ENCODE measurements around the gene MUC5B. TPM values are rescaled to one million over a fixed set of nuclear protein-coding genes. Genes with fewer than 3 reads are reported as not detected.

The MUC5B gene
- total RNA-seq, 2 donors from 2014 or later = not detected

- no peaks in the 10 kb centered on the region for H3K4me1 ChIP-seq
- H3K9me3 ChIP-seq = no peaks in the 10 kb centered on the region
- H3K27me3 ChIP-seq = no peaks in the 10 kb centered on the region
- no peak for TF ChIP-seq CTCF (IDR thresholded peaks at IDR 0.05)
- no peak overlapping the region for H3K4me3 ChIP-seq
- H3K36me3 ChIP-seq = no peaks in the 10 kb centered on the region
- no peak for DNase-seq (ENCODE audit: low spot score)
- no peak overlapping the region for H3K27ac ChIP-seq
These were observed 31.9 kb downstream of the MUC5B start for GRCh38 chr11:1254733-1255132.

GRCh38 chr11:1255151-1255550 is 32.3 kb downstream of the MUC5B start:
- TF ChIP-seq CTCF (IDR thresholded peaks at IDR 0.05) = no peak
- DNase-seq (ENCODE audit: low spot score) = no peak
- H3K9me3 ChIP-seq = no peaks in the 10 kb centered on the region
- H3K27me3 ChIP-seq = no peaks in the 10 kb centered on the region
- no peaks in the 10 kb centered on the region for H3K36me3 ChIP-seq
- no peak overlapping the region for H3K4me3 ChIP-seq
- no peak overlapping the region for H3K27ac ChIP-seq
- no peaks in the 10 kb centered on the region for H3K4me1 ChIP-seq

GRCh38 chr11:1256257-1257045 is 33.6 kb downstream of the MUC5B start:
- DNase-seq (ENCODE audit: low spot score) = no peak
- no peaks in the 10 kb centered on the region for H3K27me3 ChIP-seq
- no peaks in the 10 kb centered on the region for H3K4me1 ChIP-seq
- no peak overlapping the region for H3K27ac ChIP-seq
- no peaks in the 10 kb centered on the region for H3K9me3 ChIP-seq
- H3K4me3 ChIP-seq = no peak overlapping the region
- H3K36me3 ChIP-seq = no peaks in the 10 kb centered on the region
- TF ChIP-seq CTCF (IDR thresholded peaks at IDR 0.05) = no peak

GRCh38 chr11:1257366-1257765 is 34.5 kb downstream of the MUC5B start:
- no peaks in the 10 kb centered on the region for H3K36me3 ChIP-seq

GRCh38 chr11:1257916-1258315 is 35.0 kb downstream of the MUC5B start:
- H3K4me1 ChIP-seq = peaks cover 0 to 12% of the 10 kb centered on the region in 2 donors
- no peaks in the 10 kb centered on the region for H3K27me3 ChIP-seq
- no peak overlapping the region for H3K4me3 ChIP-seq
- TF ChIP-seq CTCF (IDR thresholded peaks at IDR 0.05) = no peak
- no peak overlapping the region for H3K27ac ChIP-seq
- H3K36me3 ChIP-seq = no peaks in the 10 kb centered on the region
- no peak for DNase-seq (ENCODE audit: low spot score)
- no peaks in the 10 kb centered on the region for H3K9me3 ChIP-seq

More at GRCh38 chr11:1257366-1257765, 34.5 kb downstream of the MUC5B start:
- TF ChIP-seq CTCF (IDR thresholded peaks at IDR 0.05) = no peak
- DNase-seq (ENCODE audit: low spot score) = no peak
- H3K4me1 ChIP-seq = peaks cover 0 to 8% of the 10 kb centered on the region in 2 donors
- H3K9me3 ChIP-seq = no peaks in the 10 kb centered on the region
- no peaks in the 10 kb centered on the region for H3K27me3 ChIP-seq
- no peak overlapping the region for H3K27ac ChIP-seq
- H3K4me3 ChIP-seq = no peak overlapping the region

Data from right atrium auricular region (tissue), 2 donors.